Heart left ventricle (tissue), 13 donors: ENCODE results near the gene SNW1.

ENCODE experiments used
- POLR2A ChIP-seq, 2 donors: fragments of 450-650 bp; IDR thresholded peaks; one replicate each; pipeline ENCODE4 v1.6.1; 2017; ENCODE audit warnings: antibody characterized with exemption in 2 of 2, mild to moderate bottlenecking in 2 of 2, moderate library complexity in 2 of 2
- TF ChIP-seq, protein P1 (sequence below), 12 donors: fragments of 200-600 bp; sonication (generic) in 4 of 12; IDR thresholded peaks; one replicate each; pipeline versions ENCODE4 v1.5.0 to v1.8.0; 2018 to 2022; ENCODE audit warnings: antibody characterized with exemption in 12 of 12, mild to moderate bottlenecking in 5 of 12
- donor health status: ischemic (EF 13 %, LVEDD 7.1; RV severe dilation, severe dysfunction).
- donor health status: DM: no; HTN: yes; CAD: no.
- donor health status: DM: no; HTN: no; CAD: no.
- donor health status: ischemic (EF 25% LVEDD 6.9; RV normal size, moderate dysfunction).
- donor health status: ischemic (EF 25% LVEDD 5.7; RV mildly dilated, moderate dysfunction).
- donor health status: ischemic (EF 35%, LVEDD 5.7; RV mildly dilated, moderate dysfunction).
- donor health status: nonischemic (EF 11% LVEDD 7.7; RV severe dilation, severe dysfunction).
- donor health status: DM: yes; HTN: yes; CAD: no.
- donor health status: PGD.
- donor health status: ischemic (EF 29% LVEDD 5.4; RV normal size, mild dysfunction).
- donor health status: nonischemic (EF 23%, LVEDD 6.1; RV moderate dilation, normal function).

DNA sequence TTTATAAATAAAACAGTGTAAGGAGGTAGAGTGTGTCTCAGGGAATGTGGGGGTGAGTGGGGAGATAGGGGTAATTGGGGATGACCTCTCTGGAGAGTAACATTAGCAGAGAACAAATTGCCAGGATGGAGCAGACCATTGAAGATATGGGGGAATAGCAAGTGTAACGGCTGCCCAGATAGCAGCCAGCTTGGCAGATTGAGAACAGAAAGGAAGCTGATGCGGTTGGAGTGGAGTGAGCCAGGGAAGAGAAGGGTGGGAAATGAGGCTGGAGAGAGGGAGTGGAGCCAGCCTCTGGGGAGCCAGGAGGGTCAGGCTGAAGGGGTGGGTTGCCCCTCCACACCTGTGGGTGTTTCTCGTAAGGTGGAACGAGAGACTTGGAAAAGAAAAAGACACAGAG, 33.4 kb upstream of the SNW1 start:
- TF ChIP-seq POLR2A (IDR thresholded peaks at IDR 0.05), result no peak
- TF ChIP-seq, protein P1, sequence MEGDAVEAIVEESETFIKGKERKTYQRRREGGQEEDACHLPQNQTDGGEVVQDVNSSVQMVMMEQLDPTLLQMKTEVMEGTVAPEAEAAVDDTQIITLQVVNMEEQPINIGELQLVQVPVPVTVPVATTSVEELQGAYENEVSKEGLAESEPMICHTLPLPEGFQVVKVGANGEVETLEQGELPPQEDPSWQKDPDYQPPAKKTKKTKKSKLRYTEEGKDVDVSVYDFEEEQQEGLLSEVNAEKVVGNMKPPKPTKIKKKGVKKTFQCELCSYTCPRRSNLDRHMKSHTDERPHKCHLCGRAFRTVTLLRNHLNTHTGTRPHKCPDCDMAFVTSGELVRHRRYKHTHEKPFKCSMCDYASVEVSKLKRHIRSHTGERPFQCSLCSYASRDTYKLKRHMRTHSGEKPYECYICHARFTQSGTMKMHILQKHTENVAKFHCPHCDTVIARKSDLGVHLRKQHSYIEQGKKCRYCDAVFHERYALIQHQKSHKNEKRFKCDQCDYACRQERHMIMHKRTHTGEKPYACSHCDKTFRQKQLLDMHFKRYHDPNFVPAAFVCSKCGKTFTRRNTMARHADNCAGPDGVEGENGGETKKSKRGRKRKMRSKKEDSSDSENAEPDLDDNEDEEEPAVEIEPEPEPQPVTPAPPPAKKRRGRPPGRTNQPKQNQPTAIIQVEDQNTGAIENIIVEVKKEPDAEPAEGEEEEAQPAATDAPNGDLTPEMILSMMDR (IDR thresholded peaks at IDR 0.05), result no peak
